ENCODE data around the gene LTBP1. TPM values are rescaled to one million over a fixed set of nuclear protein-coding genes. Genes with fewer than 3 reads are reported as not detected.

Gene LTBP1
- polyA plus RNA-seq, 1 donor (not counting 4 experiments of a cell fraction or from before 2014, with no cell fraction given) = 9.2 TPM

DNA sequence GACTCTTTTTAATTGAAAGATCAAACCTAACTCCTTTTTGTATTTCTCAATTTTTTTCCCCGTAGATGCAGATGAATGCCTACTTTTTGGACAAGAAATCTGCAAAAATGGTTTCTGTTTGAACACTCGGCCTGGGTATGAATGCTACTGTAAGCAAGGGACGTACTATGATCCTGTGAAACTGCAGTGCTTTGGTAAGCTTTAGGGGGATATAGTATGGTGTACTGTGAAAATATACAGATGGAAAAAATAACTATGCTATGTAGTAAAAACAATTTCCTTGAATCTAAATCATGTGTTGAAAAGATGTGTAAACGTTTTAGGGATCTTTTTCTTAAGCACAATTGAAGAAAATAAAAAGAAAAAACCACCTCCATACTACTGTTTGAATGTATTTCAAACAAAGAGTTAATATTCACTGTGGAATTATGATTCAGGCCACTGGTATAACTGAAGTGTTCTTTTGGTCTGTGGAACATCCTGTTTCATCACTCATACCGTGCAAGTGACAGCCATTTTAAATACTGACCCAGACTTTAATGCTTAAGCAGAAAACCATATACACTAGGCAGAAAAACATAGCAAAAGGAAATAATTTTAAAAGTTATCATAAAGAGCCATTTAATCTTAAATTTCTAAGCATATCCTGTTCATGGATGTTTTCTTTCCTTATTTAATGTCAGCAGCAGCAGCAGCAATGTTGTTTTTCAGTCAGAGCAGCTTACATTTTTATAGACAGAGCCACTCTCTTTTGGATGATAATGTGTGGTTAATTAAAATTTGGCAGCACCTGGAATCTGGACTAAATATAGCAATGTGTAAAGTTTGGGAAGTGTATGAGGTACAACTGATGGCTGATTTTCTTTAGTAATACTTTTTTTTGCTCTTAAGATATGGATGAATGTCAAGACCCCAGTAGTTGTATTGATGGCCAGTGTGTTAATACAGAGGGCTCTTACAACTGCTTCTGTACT is 416.9 kb downstream of the LTBP1 start:
- no peak overlapping the region for H3K4me2 ChIP-seq (ENCODE audit: control insufficient read depth, extremely low read depth, insufficient read depth, low read depth, low read length)
- TF ChIP-seq EZH2 (IDR thresholded peaks at IDR 0.05; ENCODE audit: low read length) = no peak
- TF ChIP-seq, protein P1, sequence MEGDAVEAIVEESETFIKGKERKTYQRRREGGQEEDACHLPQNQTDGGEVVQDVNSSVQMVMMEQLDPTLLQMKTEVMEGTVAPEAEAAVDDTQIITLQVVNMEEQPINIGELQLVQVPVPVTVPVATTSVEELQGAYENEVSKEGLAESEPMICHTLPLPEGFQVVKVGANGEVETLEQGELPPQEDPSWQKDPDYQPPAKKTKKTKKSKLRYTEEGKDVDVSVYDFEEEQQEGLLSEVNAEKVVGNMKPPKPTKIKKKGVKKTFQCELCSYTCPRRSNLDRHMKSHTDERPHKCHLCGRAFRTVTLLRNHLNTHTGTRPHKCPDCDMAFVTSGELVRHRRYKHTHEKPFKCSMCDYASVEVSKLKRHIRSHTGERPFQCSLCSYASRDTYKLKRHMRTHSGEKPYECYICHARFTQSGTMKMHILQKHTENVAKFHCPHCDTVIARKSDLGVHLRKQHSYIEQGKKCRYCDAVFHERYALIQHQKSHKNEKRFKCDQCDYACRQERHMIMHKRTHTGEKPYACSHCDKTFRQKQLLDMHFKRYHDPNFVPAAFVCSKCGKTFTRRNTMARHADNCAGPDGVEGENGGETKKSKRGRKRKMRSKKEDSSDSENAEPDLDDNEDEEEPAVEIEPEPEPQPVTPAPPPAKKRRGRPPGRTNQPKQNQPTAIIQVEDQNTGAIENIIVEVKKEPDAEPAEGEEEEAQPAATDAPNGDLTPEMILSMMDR (optimal IDR thresholded peaks at IDR 0.05 in 1 of 3, IDR thresholded peaks at IDR 0.05 in 1 of 3, conservative IDR thresholded peaks at IDR 0.05 in 1 of 3; ENCODE audit: extremely low read depth in 1 of 3, insufficient read depth in 2 of 3, low read length in 3 of 3) = no peak

DNA sequence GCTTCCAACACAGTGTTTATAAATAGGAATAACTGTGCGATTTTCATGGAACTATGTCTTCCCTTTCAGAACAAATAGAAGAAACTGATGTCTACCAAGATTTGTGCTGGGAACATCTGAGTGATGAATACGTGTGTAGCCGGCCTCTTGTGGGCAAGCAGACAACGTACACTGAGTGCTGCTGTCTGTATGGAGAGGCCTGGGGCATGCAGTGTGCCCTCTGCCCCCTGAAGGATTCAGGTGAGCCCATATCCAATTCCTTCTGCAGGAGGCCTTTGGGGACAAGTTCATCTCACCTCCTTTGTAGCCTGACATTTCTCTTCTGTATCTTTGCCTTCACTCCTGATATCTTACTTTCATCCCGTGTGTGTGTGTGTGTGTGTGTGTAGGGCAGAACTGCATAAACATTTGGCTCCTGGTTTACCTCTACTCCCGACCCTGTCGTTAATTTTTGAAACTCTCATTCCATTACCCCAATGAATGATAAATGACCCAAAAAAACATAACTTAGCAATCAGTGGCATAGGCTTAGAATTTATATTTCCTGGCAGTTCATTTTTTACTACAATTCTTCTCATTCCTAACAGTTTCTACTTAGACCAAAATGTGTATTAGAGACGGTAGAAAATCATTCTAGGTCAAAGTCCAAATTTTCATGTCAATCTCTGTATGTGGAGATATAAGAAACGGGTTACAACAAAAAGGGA is 418.7 kb downstream of the LTBP1 start:
- dilution Hi-C loops (cut with MboI; ENCODE audit: extremely low pct_ligation_motif_present, low sequenced_read_pairs) = no loop called here
- H3K4me2 ChIP-seq (ENCODE audit: control insufficient read depth, extremely low read depth, insufficient read depth, low read depth, low read length) = no peak overlapping the region
- H3K9me3 ChIP-seq (ENCODE audit: control insufficient read depth, low read depth, low read length) = no peaks in the 10 kb centered on the region
- no peaks in the 10 kb centered on the region for H3K27me3 ChIP-seq (ENCODE audit: control insufficient read depth, extremely low read depth, insufficient read depth, low read length)
- H3K36me3 ChIP-seq (ENCODE audit: control insufficient read depth in 2 of 2, extremely low read depth in 1 of 2, insufficient read depth in 2 of 2, low read length in 2 of 2) = no peaks in the 10 kb centered on the region
- no peaks in the 10 kb centered on the region for H3K9me1 ChIP-seq (ENCODE audit: control insufficient read depth, extremely low read depth, insufficient read depth, low read length)
- no peak for TF ChIP-seq EZH2 (IDR thresholded peaks at IDR 0.05; ENCODE audit: low read length)
- TF ChIP-seq, protein P1 (optimal IDR thresholded peaks at IDR 0.05 in 1 of 3, IDR thresholded peaks at IDR 0.05 in 1 of 3, conservative IDR thresholded peaks at IDR 0.05 in 1 of 3; ENCODE audit: extremely low read depth in 1 of 3, insufficient read depth in 2 of 3, low read length in 3 of 3) = no peak
- no peaks in the 10 kb centered on the region for H3K79me2 ChIP-seq (ENCODE audit: control insufficient read depth, insufficient read depth, low read length)
- no peak overlapping the region for H2AFZ ChIP-seq (ENCODE audit: control insufficient read depth, low read length)
- no peak overlapping the region for H3K9ac ChIP-seq (ENCODE audit: control insufficient read depth, extremely low read depth, insufficient read depth, low read length)
- FAIRE-seq (no peak), DNase-seq (ENCODE audit: low read depth, low spot score) (no peak)
- no peak overlapping the region for H3K4me3 ChIP-seq (ENCODE audit: control insufficient read depth in 2 of 3, extremely low read depth in 1 of 3, insufficient read depth in 2 of 3, low read depth in 1 of 3, low read length in 3 of 3)
- H3K27ac ChIP-seq (ENCODE audit: control insufficient read depth, insufficient read depth, low read length) = no peak overlapping the region
- H4K20me1 ChIP-seq (ENCODE audit: control insufficient read depth, extremely low read depth, insufficient read depth, low read length) = no peaks in the 10 kb centered on the region
- H3K4me1 ChIP-seq (ENCODE audit: control insufficient read depth, extremely low read depth, insufficient read depth, low read length) = no peaks in the 10 kb centered on the region

More for the DNA sequence above, 416.9 kb downstream of the LTBP1 start:
- H4K20me1 ChIP-seq (ENCODE audit: control insufficient read depth, extremely low read depth, insufficient read depth, low read length) = no peaks in the 10 kb centered on the region
- H3K79me2 ChIP-seq (ENCODE audit: control insufficient read depth, insufficient read depth, low read length) = no peaks in the 10 kb centered on the region
- dilution Hi-C loops (cut with MboI; ENCODE audit: extremely low pct_ligation_motif_present, low sequenced_read_pairs) = no loop called here
- DNase-seq (ENCODE audit: low read depth, low spot score) (no peak), FAIRE-seq (no peak)
- H3K36me3 ChIP-seq (ENCODE audit: control insufficient read depth in 2 of 2, extremely low read depth in 1 of 2, insufficient read depth in 2 of 2, low read length in 2 of 2) = no peaks in the 10 kb centered on the region
- H3K27ac ChIP-seq (ENCODE audit: control insufficient read depth, insufficient read depth, low read length) = no peak overlapping the region
- H3K4me1 ChIP-seq (ENCODE audit: control insufficient read depth, extremely low read depth, insufficient read depth, low read length) = no peaks in the 10 kb centered on the region
- H3K27me3 ChIP-seq (ENCODE audit: control insufficient read depth, extremely low read depth, insufficient read depth, low read length) = no peaks in the 10 kb centered on the region
- H3K4me3 ChIP-seq (ENCODE audit: control insufficient read depth in 2 of 3, extremely low read depth in 1 of 3, insufficient read depth in 2 of 3, low read depth in 1 of 3, low read length in 3 of 3) = no peak overlapping the region
- no peak overlapping the region for H3K9ac ChIP-seq (ENCODE audit: control insufficient read depth, extremely low read depth, insufficient read depth, low read length)
- H3K9me3 ChIP-seq (ENCODE audit: control insufficient read depth, low read depth, low read length) = no peaks in the 10 kb centered on the region
- peak overlapping the region; percentile 64 for H2AFZ ChIP-seq (ENCODE audit: control insufficient read depth, low read length)
- no peaks in the 10 kb centered on the region for H3K9me1 ChIP-seq (ENCODE audit: control insufficient read depth, extremely low read depth, insufficient read depth, low read length)

Measured in keratinocyte (primary cell).